ENCODE measurements around the gene DIP2B.

DNA sequence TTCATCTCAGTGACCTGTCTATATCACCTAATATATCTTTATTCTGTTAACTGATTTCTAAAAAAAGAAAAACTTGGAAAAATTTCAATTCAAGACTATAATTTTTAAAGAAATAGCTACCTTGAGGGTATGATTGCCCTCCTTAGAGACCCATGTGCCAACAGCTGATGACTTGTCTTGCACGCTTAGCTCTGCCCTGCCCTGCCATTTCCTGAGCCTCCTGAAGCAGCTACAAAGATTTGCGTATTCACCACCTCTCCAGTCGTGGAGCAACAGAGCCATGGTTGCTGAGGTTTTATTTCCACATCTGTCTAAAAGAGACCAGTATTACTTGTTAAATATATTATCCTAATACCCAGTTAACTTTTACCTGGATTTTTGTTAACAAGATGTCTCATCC, 167.4 kb downstream of the DIP2B start:
- TF ChIP-seq, protein P1, sequence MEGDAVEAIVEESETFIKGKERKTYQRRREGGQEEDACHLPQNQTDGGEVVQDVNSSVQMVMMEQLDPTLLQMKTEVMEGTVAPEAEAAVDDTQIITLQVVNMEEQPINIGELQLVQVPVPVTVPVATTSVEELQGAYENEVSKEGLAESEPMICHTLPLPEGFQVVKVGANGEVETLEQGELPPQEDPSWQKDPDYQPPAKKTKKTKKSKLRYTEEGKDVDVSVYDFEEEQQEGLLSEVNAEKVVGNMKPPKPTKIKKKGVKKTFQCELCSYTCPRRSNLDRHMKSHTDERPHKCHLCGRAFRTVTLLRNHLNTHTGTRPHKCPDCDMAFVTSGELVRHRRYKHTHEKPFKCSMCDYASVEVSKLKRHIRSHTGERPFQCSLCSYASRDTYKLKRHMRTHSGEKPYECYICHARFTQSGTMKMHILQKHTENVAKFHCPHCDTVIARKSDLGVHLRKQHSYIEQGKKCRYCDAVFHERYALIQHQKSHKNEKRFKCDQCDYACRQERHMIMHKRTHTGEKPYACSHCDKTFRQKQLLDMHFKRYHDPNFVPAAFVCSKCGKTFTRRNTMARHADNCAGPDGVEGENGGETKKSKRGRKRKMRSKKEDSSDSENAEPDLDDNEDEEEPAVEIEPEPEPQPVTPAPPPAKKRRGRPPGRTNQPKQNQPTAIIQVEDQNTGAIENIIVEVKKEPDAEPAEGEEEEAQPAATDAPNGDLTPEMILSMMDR (IDR thresholded peaks at IDR 0.05; ENCODE audit: low read depth, low read length): no peak
- TF ChIP-seq POLR2A (IDR thresholded peaks at IDR 0.05; ENCODE audit: extremely low read depth, insufficient read length): no peak

All from NB4 (cell line).